ENCODE measurements around the gene VPS50. TPM values are rescaled to one million over a fixed set of nuclear protein-coding genes. Genes with fewer than 3 reads are reported as not detected.

VPS50 gene
- total RNA-seq, 3 donors from 2014 or later: 20.3 to 54.4 (median 24.6) TPM

DNA sequence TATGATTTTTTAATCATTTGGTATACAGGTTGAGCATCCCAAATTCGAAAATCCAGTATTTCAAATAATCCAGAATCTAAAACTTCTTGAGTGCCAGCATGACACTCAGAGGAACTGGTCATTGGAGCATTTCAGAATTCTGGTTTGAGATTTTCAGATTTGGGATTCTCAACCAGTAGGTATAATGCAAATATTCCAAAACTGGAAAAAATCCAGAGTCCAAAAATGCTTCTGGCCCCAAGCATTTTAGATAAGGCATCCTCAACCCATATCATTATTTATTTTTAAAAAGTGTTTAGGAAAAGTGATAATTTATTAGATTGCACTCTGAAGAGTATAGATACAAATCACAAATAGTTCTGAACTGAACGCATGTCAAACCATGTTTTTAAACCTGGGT, 120.7 kb downstream of the VPS50 start:
- Histone ChIP-seq H3K9me3 (no peaks in the 10 kb centered on the region), H3K4me1 (no peaks in the 10 kb centered on the region), H3K4me3 (no peak overlapping the region), H3K27me3 (no peaks in the 10 kb centered on the region), H3K36me3 (peaks cover 12% of the 10 kb centered on the region), H3K27ac (no peak overlapping the region)
- intact Hi-C loops (cut with DNase I; ENCODE audit: low total_unique reads): no loop called here
- no peak for DNase-seq (ENCODE audit: low spot score in 2 of 2)
- TF ChIP-seq POLR2AphosphoS5 (IDR thresholded peaks at IDR 0.05) (no peak), POLR2A (IDR thresholded peaks at IDR 0.05) (no peak)
- TF ChIP-seq, protein P1, sequence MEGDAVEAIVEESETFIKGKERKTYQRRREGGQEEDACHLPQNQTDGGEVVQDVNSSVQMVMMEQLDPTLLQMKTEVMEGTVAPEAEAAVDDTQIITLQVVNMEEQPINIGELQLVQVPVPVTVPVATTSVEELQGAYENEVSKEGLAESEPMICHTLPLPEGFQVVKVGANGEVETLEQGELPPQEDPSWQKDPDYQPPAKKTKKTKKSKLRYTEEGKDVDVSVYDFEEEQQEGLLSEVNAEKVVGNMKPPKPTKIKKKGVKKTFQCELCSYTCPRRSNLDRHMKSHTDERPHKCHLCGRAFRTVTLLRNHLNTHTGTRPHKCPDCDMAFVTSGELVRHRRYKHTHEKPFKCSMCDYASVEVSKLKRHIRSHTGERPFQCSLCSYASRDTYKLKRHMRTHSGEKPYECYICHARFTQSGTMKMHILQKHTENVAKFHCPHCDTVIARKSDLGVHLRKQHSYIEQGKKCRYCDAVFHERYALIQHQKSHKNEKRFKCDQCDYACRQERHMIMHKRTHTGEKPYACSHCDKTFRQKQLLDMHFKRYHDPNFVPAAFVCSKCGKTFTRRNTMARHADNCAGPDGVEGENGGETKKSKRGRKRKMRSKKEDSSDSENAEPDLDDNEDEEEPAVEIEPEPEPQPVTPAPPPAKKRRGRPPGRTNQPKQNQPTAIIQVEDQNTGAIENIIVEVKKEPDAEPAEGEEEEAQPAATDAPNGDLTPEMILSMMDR (IDR thresholded peaks at IDR 0.05): no peak

DNA sequence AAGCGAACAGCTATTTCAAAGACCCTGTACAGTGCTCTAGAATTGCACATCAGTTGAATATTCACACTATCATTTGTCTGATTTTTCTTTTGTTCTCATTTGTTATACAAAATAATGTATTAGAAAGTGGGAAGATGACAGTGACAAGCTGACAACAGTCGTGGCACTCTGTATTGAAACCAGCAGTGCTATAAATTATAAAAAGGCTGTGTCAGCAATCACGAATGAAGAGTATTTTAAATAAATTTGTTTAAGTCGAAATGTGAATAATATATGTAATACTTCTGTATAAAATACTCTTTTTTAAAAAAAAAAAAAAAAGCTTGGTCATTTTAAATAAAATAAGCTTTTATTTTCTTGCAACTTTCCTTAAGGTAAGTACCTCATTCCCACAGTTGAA, 122.6 kb downstream of the VPS50 start:
- no peak for DNase-seq (ENCODE audit: low spot score in 2 of 2)
- Histone ChIP-seq H3K36me3 (peaks cover 14% of the 10 kb centered on the region), H3K9me3 (no peaks in the 10 kb centered on the region), H3K4me3 (no peak overlapping the region), H3K27ac (no peak overlapping the region), H3K4me1 (no peaks in the 10 kb centered on the region), H3K27me3 (no peaks in the 10 kb centered on the region)
- intact Hi-C loops (cut with DNase I; ENCODE audit: low total_unique reads): no loop called here
- TF ChIP-seq, protein P1 (IDR thresholded peaks at IDR 0.05): no peak
- TF ChIP-seq POLR2AphosphoS5 (IDR thresholded peaks at IDR 0.05) (no peak), POLR2A (IDR thresholded peaks at IDR 0.05) (no peak)

DNA sequence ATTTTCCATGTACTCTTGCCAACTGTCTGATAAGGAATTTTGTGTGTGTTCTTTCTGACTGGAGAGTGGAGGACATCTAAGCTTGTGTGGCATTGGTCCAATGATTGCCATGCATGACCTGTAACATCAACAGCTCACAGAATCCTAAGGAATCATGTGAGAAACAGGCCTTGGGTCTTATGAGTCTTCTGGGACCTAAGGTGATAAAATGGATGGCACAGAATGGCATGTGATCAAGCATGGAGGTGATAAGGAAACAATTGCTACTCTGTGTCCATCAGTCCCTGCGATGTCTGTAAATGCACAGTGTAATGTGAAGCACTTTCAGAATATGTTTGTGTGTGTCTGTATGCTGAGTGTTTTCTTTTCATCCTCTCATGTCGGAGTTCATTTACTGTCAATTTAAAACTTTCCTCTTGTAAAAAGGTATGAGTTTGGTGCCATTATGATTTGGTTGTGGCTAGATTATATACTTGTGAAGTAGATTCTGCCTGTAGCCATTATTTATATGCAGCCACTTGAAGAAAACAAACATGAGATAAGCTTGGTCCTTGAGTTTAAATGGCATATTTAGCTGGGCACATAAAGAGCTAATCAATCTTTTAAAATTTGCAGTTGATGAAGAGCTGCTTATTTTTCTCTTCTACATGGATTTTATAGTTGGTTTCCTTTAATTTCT, 127.5 kb downstream of the VPS50 start:
- H3K4me1 ChIP-seq: no peaks in the 10 kb centered on the region
- intact Hi-C loops (cut with DNase I; ENCODE audit: low total_unique reads): no loop called here
- H3K27ac ChIP-seq: no peak overlapping the region
- peaks cover 10% of the 10 kb centered on the region for H3K36me3 ChIP-seq
- H3K4me3 ChIP-seq: no peak overlapping the region
- H3K27me3 ChIP-seq: no peaks in the 10 kb centered on the region
- TF ChIP-seq, protein P1 (IDR thresholded peaks at IDR 0.05): no peak
- TF ChIP-seq POLR2A (IDR thresholded peaks at IDR 0.05) (no peak), POLR2AphosphoS5 (IDR thresholded peaks at IDR 0.05) (no peak)
- DNase-seq (ENCODE audit: low spot score in 2 of 2): no peak
- no peaks in the 10 kb centered on the region for H3K9me3 ChIP-seq

DNA sequence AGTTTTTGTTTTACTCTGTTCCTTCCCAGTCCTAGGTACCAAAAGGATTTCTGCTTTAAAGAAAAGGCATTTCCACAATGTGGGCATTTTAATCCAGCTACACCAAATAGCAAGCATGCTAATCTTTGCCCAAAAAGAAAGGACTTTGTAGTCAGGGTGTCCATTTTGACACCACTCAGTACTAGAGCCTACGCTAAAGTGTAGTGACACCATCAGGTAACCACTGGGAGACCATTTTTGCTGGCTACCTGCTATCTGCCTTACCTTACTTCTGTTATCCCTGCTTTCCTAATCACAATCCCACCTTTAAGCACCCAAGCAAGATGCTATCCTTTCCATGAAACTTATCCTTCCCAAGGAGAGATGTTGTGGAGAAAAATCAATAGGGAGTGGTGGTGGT, 129.7 kb downstream of the VPS50 start:
- Histone ChIP-seq H3K9me3 (no peaks in the 10 kb centered on the region), H3K36me3 (peaks cover 6% of the 10 kb centered on the region), H3K4me1 (no peaks in the 10 kb centered on the region), H3K27me3 (no peaks in the 10 kb centered on the region), H3K27ac (no peak overlapping the region), H3K4me3 (no peak overlapping the region)
- DNase-seq (ENCODE audit: low spot score in 2 of 2): no peak
- intact Hi-C loops (cut with DNase I; ENCODE audit: low total_unique reads): no loop called here
- TF ChIP-seq POLR2AphosphoS5 (IDR thresholded peaks at IDR 0.05): no peak

DNA sequence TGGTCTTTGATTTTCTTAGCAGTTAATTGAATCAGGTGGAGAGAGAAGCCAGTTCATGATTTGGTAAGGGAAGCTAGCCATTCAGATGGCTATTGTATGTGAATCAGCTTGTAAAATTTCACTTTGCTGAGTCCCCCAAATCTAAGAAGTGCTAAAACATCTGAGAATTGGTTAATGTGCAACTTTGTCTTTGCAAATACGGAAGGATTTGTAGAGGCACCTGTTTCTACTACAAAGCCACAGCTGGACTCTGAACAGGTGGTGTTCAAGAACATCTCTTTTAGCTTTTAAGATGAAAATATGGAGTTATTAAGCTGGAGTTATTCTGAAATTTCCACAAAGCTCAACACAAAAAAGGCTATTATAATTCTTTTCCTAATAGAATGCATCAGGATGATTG, 132.6 kb downstream of the VPS50 start:
- H3K9me3 ChIP-seq: no peaks in the 10 kb centered on the region
- TF ChIP-seq, protein P1 (IDR thresholded peaks at IDR 0.05): no peak
- TF ChIP-seq POLR2AphosphoS5 (IDR thresholded peaks at IDR 0.05): no peak
- no peak for TF ChIP-seq POLR2A (IDR thresholded peaks at IDR 0.05)
- no peaks in the 10 kb centered on the region for H3K4me1 ChIP-seq
- no peaks in the 10 kb centered on the region for H3K27me3 ChIP-seq
- no peak overlapping the region for H3K27ac ChIP-seq
- DNase-seq (ENCODE audit: low spot score in 2 of 2): no peak
- H3K4me3 ChIP-seq: no peak overlapping the region
- H3K36me3 ChIP-seq: no peaks in the 10 kb centered on the region
- intact Hi-C loops (cut with DNase I; ENCODE audit: low total_unique reads): no loop called here

All from breast epithelium (tissue), 4 donors.